Liver (tissue), 9 donors: ENCODE measurements around the gene RAVER1. TPM values are rescaled to one million over a fixed set of nuclear protein-coding genes. Genes with fewer than 3 reads are reported as not detected.

ENCODE experiments used
- DNase-seq: peaks from one replicate; pipeline ENCODE4 v3.0.0-alpha.2; 2017; ENCODE audit warnings: low spot score
- H3K27ac ChIP-seq, 2 donors: one replicate each; pipeline ENCODE4 v1.7.0; 2013; ENCODE audit warnings: inconsistent platforms in 2 of 2, low read length in 2 of 2, control low read depth in 1 of 2, low read depth in 1 of 2, mild to moderate bottlenecking in 1 of 2
- H3K27me3 ChIP-seq, 4 donors: one replicate each; pipeline versions ENCODE4 v1.6.1 to v1.7.0; 2013; ENCODE audit warnings: low read length in 3 of 4, inconsistent platforms in 1 of 4, mild to moderate bottlenecking in 1 of 4, moderate library complexity in 1 of 4; ENCODE audit not compliant: control insufficient read depth in 4 of 4, insufficient read depth in 4 of 4
- H3K36me3 ChIP-seq, 4 donors: one replicate each; pipeline versions ENCODE4 v1.6.1 to v1.7.0; 2013; ENCODE audit warnings: low read length in 3 of 4, mild to moderate bottlenecking in 3 of 4, low read depth in 1 of 4, moderate library complexity in 1 of 4; ENCODE audit not compliant: control insufficient read depth in 4 of 4, insufficient read depth in 3 of 4
- H3K4me1 ChIP-seq, 4 donors: one replicate each; pipeline versions ENCODE4 v1.6.1 to v1.7.0; 2013; ENCODE audit warnings: low read length in 3 of 4, mild to moderate bottlenecking in 3 of 4, moderate library complexity in 1 of 4; ENCODE audit not compliant: control insufficient read depth in 4 of 4, insufficient read depth in 4 of 4
- H3K4me3 ChIP-seq, 3 donors: one replicate each; pipeline versions ENCODE4 v1.6.1 to v1.7.0; 2013; ENCODE audit warnings: low read length in 3 of 3, control low read depth in 1 of 3, low read depth in 1 of 3, mild to moderate bottlenecking in 1 of 3
- H3K9ac ChIP-seq, 2 donors: one replicate each; pipeline ENCODE4 v1.7.0; 2013; ENCODE audit warnings: low read length in 2 of 2, mild to moderate bottlenecking in 2 of 2, moderate library complexity in 2 of 2, control low read depth in 1 of 2, low read depth in 1 of 2
- H3K9me3 ChIP-seq, 4 donors: one replicate each; pipeline versions ENCODE4 v1.6.1 to v1.7.0; 2013; ENCODE audit warnings: low read length in 3 of 4; ENCODE audit not compliant: control insufficient read depth in 4 of 4
- ATF3 ChIP-seq: IDR thresholded peaks from 2 replicates; pipeline ENCODE4 v1.6.1; 2016; ENCODE audit warnings: antibody characterized with exemption
- CTCF ChIP-seq: fragments of 150-350 bp; IDR thresholded peaks from 2 replicates; pipeline ENCODE4 v1.5.1; 2017; ENCODE audit warnings: improper control_type of control experiment, low read depth, low read length; ENCODE audit not compliant: missing input control
- EGR1 ChIP-seq, 2 donors: IDR thresholded peaks; 2 replicates each; pipeline ENCODE4 v1.6.1; 2016 to 2018; ENCODE audit warnings: antibody characterized with exemption in 2 of 2, low read depth in 2 of 2
- FOXA1 ChIP-seq: IDR thresholded peaks from 2 replicates; pipeline ENCODE4 v1.6.1; 2016; ENCODE audit warnings: antibody characterized with exemption
- FOXA2 ChIP-seq: IDR thresholded peaks from 2 replicates; pipeline ENCODE4 v1.6.1; 2016; ENCODE audit warnings: antibody characterized with exemption
- GABPA ChIP-seq, 2 donors: IDR thresholded peaks in 1 of 2; conservative IDR thresholded peaks in 1 of 2; 2 replicates each; pipeline ENCODE4 v1.6.1; 2016; ENCODE audit warnings: antibody characterized with exemption in 2 of 2, mild to moderate bottlenecking in 1 of 2, moderate library complexity in 1 of 2
- HNF4A ChIP-seq, 2 donors: conservative IDR thresholded peaks; 2 replicates each; pipeline ENCODE4 v1.6.1; 2016; ENCODE audit warnings: antibody characterized with exemption in 2 of 2, mild to moderate bottlenecking in 2 of 2
- HNF4G ChIP-seq: IDR thresholded peaks from 2 replicates; pipeline ENCODE4 v1.6.1; 2016; ENCODE audit warnings: antibody characterized with exemption
- JUND ChIP-seq, 2 donors: IDR thresholded peaks; 2 replicates each; pipeline ENCODE4 v1.6.1; 2016; ENCODE audit warnings: antibody characterized with exemption in 2 of 2
- NR2F2 ChIP-seq: IDR thresholded peaks from 2 replicates; pipeline ENCODE4 v1.6.1; 2016; ENCODE audit warnings: antibody characterized with exemption
- RAD21 ChIP-seq, 2 donors: IDR thresholded peaks; 2 replicates each; pipeline ENCODE4 v1.6.1; 2016; ENCODE audit warnings: antibody characterized with exemption in 2 of 2, mild to moderate bottlenecking in 2 of 2
- REST ChIP-seq: IDR thresholded peaks from 2 replicates; pipeline ENCODE4 v1.6.1; 2016; ENCODE audit warnings: antibody characterized with exemption, mild to moderate bottlenecking
- RXRA ChIP-seq, 2 donors: IDR thresholded peaks; 2 replicates each; pipeline ENCODE4 v1.6.1; 2017 to 2018; ENCODE audit warnings: antibody characterized with exemption in 2 of 2, mild to moderate bottlenecking in 1 of 2
- TAF1 ChIP-seq: conservative IDR thresholded peaks from 2 replicates; pipeline ENCODE4 v1.6.1; 2016; ENCODE audit warnings: antibody characterized with exemption, mild to moderate bottlenecking
- YY1 ChIP-seq: IDR thresholded peaks from 2 replicates; pipeline ENCODE4 v1.6.1; 2016; ENCODE audit warnings: antibody characterized with exemption, mild to moderate bottlenecking
- WGBS: extraction: QIAGEN DNeasy Blood & Tissue Kit; methylation state at CpG from one replicate; pipeline ENCODE4 v1.1.7; 2013; 5-methylcytosine and 5-hydroxymethylcytosine counted together
- polyA plus RNA-seq, 2 donors: library from polyadenylated mRNA; stranded (reverse) in 1 of 2; unstranded in 1 of 2; fragments of 200-250 nt in 1 of 2; fragments of >200 nt in 1 of 2; fragmentation: Nextera tagmentation in 1 of 2; extraction: Ambion mirVana in 1 of 2; gene quantifications; one replicate each; pipeline versions ENCODE4 v1.2.1 to v1.2.3, GENCODE V29; 2013 to 2015
- total RNA-seq, 2 donors: library from RNA; depleted of rRNA; stranded (reverse); fragments of >200 nt; gene quantifications; one replicate each; pipeline ENCODE4 v1.2.3, GENCODE V29; 2014
- TF ChIP-seq, protein P1 (sequence below): IDR thresholded peaks from 2 replicates; pipeline ENCODE4 v1.6.1; 2016; ENCODE audit warnings: antibody characterized with exemption
- TF ChIP-seq, protein P2 (sequence below): IDR thresholded peaks from 2 replicates; pipeline ENCODE4 v1.6.1; 2016; ENCODE audit warnings: antibody characterized with exemption
- donor health status: healthy.
- donor health status: healthy.
- donor health status: healthy.
- donor health status: healthy.
- donor health status: healthy.

The RAVER1 gene
- total and polyA plus RNA-seq, 4 donors = 2.1 to 13.6 (median 6.2) TPM

DNA sequence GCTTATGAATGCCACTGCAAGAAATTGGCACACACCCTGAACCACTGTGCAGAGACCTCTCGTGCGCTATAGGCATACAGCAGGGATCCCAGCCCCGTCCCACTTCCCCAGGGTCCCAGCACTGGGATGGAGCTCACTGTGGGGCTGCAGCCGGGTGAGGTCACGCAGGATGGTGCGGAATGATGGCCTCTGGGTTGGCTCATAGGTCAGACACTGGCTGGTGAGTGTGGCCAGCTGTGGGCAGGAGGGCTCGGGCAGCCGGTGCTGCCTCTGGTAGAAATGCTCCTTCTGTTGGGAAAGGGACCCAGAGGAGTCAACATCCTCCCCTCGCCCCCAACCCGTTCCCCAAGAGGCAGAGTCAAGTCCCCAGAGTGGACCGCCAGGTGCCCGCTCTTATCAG, 23.1 kb upstream of the RAVER1 start:
- Histone ChIP-seq H3K27ac (no peak overlapping the region), H3K36me3 (peaks cover 6 to 47% (median 21%) of the 10 kb centered on the region in 4 donors), H3K9me3 (no peaks in the 10 kb centered on the region), H3K27me3 (no peaks in the 10 kb centered on the region), H3K9ac (no peak overlapping the region), H3K4me3 (no peak overlapping the region), H3K4me1 (peaks cover 4 to 19% (median 12%) of the 10 kb centered on the region in 4 donors)
- TF ChIP-seq TAF1 = no peak
- DNase-seq = no peak
- 98% methylated on average over 12 of the region's 12 CpGs for whole genome bisulfite sequencing

DNA sequence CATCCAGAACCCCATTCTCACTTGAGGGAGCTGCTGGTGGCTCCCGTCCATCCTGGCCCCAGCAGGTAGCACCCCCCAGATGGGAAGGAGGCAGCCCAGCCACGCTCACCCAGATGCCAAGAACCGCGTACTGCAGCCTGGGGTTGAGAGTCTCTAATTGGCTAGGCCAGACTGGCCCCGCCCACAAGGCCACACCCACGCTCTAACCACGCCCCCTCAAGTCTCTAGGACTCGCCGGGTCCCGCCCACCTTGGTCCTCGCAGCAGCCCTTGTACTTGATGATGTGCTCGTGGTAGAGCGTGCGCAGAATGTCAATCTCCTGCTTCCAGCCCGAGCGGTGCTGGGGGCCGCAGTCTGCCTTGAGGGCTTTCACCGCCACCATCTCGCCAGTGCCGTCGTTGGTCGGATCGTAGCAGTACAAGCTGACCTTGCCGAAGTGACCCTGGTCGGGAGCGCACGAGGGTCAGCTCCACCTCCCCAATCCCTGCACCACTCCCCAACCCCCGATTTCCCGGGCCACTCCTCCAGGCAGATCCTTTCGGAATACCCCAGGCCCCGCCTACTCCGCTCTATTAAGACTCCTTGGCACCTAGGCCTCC, 20.6 kb upstream of the RAVER1 start:
- peak overlapping the region; percentile 93 to 94 for H3K27ac ChIP-seq
- no peaks in the 10 kb centered on the region for H3K27me3 ChIP-seq
- no peak overlapping the region for H3K9ac ChIP-seq
- H3K9me3 ChIP-seq = no peaks in the 10 kb centered on the region
- 78% methylated on average over 32 of the region's 32 CpGs for WGBS
- H3K36me3 ChIP-seq = peaks cover 9 to 39% (median 20%) of the 10 kb centered on the region in 4 donors
- TF ChIP-seq NR2F2 (no peak), HNF4A (conservative IDR thresholded peaks at IDR 0.05) (no peak), CTCF (no peak), FOXA2 (no peak), TAF1 (no peak), HNF4G (no peak), RAD21 (IDR thresholded peaks at IDR 0.05) (no peak), YY1 (no peak), JUND (IDR thresholded peaks at IDR 0.05) (no peak), FOXA1 (no peak), GABPA (IDR thresholded peaks at IDR 0.05 in 1 of 2, conservative IDR thresholded peaks at IDR 0.05 in 1 of 2) (no peak), REST (no peak), ATF3 (no peak), EGR1 (IDR thresholded peaks at IDR 0.05; ENCODE audit: low read depth in 2 of 2) (no peak), RXRA (IDR thresholded peaks at IDR 0.05) (no peak)
- TF ChIP-seq, protein P1, sequence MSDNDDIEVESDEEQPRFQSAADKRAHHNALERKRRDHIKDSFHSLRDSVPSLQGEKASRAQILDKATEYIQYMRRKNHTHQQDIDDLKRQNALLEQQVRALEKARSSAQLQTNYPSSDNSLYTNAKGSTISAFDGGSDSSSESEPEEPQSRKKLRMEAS = no peak
- TF ChIP-seq, protein P2, sequence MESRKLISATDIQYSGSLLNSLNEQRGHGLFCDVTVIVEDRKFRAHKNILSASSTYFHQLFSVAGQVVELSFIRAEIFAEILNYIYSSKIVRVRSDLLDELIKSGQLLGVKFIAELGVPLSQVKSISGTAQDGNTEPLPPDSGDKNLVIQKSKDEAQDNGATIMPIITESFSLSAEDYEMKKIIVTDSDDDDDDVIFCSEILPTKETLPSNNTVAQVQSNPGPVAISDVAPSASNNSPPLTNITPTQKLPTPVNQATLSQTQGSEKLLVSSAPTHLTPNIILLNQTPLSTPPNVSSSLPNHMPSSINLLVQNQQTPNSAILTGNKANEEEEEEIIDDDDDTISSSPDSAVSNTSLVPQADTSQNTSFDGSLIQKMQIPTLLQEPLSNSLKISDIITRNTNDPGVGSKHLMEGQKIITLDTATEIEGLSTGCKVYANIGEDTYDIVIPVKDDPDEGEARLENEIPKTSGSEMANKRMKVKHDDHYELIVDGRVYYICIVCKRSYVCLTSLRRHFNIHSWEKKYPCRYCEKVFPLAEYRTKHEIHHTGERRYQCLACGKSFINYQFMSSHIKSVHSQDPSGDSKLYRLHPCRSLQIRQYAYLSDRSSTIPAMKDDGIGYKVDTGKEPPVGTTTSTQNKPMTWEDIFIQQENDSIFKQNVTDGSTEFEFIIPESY = no peak
- peak overlapping the region in 1 of 3 donors; percentile 8 for H3K4me3 ChIP-seq
- DNase-seq = peak; percentile 61
- H3K4me1 ChIP-seq = peaks cover 4 to 19% (median 12%) of the 10 kb centered on the region in 4 donors
